GM18907 (cell line): Measurements from ENCODE around the gene CARMIL1.
"Not testable (repeated sequence)": the region's sequence is repeated elsewhere in the genome, so short reads cannot be mapped to it uniquely, and the experiment has no call there.

Experiments
- ATAC-seq: cut with Tn5 transposase; IDR thresholded peaks from one replicate; pipeline ENCODE4 v1.9.1; 2021; ENCODE audit warnings: mild to moderate bottlenecking, moderate library complexity; ENCODE audit not compliant: unreplicated experiment

Gene CARMIL1

DNA sequence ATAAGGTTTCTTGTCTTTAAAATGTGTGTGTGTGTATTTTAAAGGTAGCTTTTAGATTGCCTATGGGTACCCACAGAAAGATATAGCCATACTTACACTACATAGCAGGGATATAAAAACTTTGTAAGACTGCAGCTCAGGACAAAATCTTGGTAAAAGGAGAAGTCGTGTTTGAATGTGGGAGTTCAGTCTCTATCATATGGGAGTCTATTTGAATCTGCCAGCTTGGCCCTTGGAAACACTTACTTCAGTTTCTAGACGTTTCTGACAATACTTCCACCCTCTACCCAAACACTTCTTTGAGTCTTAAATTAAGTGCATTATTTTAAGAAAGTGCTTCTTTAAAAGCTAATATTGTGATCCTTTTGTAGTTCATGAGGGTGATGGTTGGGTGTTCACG, 155.7 kb downstream of the CARMIL1 start:
- ATAC-seq: no peak

DNA sequence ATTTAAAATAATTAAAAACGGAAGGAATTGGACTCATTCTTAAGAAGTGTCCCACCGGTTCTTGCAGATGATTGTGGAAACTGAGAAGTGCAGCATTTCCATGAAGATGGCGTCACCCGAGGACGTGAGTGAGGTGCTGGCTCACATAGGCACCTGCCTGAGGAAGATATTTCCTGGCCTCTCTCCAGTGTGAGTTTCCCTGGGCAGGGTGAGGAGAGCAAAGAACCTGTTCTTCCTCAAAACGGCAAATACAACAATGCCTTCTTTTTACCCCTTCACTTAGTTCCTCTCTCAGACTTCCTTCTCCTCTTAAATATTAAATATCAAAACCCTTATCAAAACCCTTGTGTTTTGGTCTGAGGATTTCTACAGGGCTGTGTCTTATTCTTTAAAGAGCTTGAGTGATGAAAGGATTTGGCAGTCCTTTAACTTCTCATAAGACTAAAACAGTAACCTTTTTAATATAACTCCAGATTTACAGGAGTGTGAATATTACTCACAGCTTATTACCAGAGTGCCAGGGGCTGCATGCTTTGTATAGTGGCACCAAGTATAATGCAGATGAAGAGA, 156.3 kb downstream of the CARMIL1 start:
- ATAC-seq: no peak

DNA sequence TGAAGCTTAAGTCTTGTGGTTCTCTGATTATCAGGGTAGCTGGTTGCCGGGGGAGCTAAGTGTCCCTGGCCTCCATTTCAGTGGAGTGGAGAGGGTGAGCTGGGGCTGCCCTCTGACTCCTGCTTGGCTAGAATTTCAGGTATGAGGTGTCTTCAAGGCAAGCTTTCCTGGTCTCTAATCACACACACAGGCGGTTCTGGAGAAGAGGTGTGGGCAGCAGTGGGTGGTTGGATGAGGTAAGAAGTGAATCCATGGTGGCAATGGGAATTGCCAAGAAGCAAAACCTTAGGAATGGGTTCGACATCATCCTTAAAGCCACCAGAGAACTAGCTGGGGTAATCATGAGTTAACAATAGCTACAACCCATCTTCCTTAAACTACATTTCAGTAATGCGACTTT, 157.6 kb downstream of the CARMIL1 start:
- no peak for ATAC-seq

DNA sequence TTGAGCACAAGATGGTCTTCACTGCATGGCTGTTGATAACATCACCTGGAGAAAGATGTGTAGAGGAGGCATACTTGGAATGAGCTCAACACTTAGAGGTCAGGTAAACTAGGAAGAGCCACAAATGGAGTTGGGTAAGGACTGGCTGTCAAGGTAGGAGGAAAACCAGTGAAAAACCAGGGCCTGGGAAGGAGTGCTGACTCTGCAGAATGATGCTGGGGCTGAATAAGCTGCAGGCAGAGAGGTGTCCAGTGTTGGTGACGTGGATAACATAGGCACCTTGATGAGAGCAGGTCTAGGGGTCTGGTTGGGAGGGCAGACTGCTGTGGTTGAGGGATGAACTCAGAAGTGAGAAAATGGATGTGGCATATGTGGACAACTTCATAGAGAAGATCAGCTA, 160.2 kb downstream of the CARMIL1 start:
- ATAC-seq: no peak

DNA sequence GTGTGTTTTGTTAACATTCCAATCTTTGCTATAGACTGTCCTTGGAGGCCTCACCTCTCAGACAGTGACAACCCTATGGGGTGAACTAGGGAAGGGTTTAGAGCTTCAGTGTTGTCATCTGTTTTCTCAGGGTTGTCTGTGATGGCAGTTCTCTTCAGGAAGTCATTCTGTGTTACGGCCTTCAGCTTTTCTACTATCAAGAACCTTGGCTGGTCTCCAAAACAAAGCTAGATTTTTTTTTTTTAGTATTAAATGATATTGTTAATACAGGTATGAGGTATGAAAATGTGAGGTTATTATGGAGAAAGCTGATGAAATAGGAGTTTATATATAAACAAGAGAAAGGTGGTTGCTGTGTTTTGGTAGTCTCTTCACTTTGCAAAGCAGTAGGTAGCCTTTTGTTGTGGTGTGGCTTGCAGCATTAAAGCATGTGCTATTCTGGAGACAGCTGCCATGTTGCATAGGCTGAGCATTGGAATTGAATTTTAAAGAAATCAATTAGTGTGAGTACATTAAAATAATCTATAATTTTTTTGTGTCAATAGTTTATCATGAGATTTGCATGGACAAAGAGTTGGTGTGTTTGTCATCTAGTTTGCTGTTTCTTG, 162.6 kb downstream of the CARMIL1 start:
- no peak for ATAC-seq

DNA sequence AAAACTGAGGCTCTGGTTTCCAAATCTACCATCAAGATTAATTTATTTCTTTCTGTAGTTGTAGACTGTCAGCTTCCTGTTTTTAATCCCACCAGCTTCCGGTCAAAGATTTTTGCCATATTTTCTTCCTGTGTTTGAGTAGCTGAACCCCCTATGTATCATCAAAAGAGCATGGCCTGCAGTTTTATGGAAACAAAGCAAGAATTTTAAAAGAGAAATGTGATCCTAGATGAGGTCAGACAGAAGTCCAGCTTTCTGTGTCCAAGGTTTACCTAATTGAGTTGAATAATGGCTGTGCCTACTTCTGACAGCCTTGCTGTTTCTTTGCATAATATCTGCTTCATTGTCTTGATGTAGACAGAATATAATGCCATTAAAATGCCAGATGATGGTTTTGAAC, 163.7 kb downstream of the CARMIL1 start:
- no peak for ATAC-seq

DNA sequence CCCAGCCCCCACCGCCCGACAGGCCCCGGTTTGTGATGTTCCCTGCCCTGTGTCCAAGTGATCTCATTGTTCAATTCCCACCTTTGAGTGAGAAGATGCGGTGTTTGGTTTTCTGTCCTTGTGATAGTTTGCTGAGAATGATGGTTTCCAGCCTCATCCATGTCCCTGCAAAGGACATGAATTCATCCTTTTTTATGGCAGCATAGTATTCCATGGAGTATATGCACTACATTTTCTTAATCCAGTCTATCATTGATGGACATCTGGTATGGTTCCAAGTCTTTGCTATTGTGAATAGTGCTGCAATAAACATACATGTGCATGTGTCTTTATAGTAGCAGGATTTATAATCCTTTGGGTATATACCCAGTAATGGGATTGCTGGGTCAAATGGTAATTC, 165.3 kb downstream of the CARMIL1 start:
- ATAC-seq: not testable (repeated sequence)

DNA sequence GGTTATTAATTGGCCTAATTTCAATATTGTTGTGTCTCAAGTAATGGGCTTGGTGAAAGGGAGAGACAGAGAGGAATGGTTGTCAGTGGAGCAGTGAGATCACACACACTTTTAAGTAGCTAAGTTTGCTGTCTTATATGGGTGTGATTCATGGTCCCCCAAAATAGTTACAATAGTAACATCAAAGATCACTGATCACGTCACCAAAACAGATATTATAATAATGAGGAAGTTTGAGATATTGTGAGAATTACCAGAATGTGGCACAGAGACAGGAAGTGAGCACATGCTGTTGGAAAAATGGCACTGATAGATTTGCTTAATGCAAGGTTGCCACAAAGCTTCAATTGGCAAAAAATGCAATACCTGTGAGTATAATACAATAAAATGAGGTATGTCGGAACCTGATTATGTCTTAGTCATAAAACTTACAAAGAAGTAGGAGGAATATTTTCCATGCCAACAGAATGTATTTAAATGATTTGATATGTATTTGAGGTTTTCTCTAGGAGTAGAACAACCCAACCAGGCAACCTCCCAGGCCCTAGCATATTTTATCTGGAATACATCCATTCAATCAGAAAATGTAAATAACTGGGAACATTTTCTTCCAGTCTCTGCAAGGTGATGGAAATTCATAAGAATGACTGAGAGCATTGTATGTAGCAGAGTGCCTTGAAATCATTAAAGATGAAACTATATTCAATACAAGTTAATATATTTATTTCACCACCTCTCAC, 167.8 kb downstream of the CARMIL1 start:
- ATAC-seq: no peak

DNA sequence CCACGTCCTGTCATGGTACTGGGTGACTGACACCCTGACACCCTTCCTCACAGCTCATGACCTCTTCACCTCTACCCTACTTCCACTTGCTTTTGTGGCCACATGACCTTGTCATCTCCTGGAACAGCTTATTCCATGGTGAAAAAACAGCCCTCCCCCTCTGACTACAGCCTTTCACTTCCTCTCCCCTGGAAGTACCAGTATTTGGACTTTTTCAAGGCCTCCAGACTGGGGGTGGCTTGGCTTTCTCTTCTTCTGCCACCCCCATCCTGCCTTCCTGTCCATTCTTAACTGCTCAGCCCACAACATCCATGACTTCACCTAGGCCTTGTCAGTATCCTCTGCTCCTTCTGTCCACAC, 168.4 kb downstream of the CARMIL1 start:
- ATAC-seq: no peak

DNA sequence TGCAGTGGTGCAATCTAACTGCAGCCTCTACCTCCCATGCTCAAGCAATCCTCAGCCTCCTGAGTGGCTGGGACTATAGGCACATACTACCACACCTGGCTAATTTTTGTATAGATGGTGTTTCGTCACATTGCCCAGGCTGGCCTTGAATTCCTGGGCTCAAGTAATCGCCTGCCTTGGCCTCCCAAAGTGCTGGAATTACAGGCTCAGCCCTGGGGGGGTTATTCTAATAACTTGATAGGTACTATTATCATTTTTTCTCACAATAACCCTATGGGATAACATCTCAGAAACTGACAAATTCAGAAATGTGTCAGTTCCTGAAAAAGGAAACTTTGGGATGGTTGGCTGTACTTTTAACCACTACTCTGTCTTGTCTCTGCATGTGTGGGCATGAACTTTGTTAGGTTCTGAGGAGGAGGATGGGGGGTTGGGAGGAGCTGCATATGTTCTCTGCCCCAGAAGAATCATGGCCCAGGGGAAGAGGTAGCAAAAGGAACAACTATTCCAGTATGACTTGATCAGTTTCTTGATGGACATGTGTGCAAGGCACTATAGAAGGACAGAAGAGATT, 169.9 kb downstream of the CARMIL1 start:
- ATAC-seq: no peak

DNA sequence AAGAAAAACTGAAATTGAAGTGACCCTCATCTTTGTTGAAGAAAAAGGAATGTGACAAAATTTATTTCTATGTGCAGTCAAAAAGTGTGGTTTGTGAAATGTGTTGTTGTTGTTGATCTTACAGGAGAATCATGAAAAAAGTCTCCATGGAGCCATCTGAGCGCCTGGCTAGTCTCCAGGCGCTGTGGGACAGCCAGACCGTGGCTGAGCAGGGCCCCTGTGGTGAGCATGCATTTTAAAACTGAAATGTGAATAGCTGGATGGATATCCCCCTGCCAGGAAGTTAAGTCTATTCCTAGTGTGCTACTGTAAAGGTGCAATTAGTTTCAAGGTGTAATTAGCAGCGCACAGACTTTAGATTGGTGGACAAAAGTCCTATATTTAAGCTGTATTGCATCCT, 170.6 kb downstream of the CARMIL1 start:
- ATAC-seq: no peak

DNA sequence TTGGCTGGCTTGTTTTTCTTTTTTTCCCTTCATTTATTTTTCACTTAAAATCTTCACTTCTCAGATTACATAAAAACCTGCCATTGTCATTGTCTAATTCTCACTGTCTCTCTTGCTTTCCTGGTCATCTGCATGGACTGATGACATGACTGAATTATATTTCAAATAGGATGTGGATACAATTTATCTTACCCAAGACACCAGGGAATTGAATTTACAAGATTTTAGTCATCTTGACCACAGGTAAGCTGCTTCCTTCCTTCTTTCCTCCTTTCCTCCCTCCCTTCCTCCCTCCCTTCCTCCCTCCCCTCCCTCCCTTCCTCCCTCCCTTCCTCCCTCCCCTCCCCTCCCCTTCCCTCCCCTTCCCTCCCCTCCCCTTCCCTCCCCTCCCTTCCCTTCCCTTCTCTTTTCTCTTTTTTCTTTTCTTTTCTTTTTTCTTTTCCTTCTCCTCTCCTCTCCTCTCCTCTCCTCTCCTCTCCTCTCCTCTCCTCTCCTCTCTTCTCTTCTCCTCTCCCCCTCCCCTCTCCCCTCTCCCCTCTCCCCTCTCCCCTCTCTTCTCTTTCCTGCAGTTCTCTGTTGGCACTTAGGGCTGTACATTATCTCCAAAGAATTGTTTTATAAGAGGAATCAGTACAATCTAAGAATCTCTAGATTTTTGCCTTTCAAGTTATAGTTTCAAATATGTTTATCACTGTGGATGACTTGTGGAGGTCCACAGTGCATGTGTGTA, 171.5 kb downstream of the CARMIL1 start:
- ATAC-seq: no peak

DNA sequence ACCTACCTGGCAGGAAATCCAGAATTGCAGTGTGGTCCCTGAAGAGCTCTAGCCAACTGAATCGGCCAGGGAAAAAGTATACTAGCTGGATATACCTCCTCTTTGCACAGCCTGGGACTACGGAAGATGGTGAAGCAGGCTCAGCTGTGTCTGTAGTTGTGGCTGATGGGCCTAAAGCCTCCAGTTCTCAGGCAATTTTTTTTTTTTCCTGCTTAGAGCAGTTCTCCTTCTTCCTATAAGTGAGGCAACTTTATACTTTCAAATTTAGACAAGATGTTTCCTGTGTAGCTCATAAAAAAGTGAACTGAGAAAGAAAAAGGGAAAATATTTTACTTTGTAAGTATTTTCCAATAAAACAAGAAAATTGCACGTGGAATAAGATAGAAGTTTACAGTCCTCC, 172.9 kb downstream of the CARMIL1 start:
- no peak for ATAC-seq

DNA sequence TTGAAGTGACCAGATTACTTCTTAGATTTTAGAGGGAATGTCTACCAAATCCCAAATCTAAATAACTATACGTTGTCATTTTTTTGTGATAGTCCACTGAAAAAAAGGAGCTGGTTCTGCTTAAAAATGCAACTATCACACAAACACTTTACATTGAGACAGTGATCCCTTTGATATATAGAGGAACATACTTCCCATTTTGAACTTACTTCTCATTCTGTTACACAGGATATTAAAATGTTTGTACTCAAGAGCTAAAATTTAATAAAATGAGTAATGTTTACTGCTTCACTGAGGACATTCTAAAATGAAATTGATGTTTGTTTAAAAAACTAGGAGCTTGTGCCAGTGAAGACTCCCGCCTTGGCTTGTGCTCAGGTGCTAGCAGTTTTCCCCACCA, 174.1 kb downstream of the CARMIL1 start:
- ATAC-seq: no peak

DNA sequence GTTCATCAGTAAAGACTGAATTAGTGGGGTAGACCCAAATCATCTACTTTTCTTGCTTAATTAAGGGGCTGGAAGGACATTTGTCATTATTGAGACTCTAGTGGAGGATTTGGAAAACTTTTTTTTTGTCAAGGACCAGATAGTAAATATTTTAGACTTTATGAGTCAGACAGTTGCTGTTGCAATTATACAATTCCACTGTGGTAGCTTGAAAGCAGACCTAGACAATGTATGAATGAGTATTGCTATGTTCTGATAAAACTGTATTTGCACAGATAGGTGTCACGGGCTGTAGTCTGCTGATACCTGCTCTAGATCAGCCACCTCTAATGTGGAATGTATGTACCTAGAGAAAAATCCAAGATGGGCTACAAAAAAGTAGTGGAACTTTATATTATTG, 175.0 kb downstream of the CARMIL1 start:
- no peak for ATAC-seq

DNA sequence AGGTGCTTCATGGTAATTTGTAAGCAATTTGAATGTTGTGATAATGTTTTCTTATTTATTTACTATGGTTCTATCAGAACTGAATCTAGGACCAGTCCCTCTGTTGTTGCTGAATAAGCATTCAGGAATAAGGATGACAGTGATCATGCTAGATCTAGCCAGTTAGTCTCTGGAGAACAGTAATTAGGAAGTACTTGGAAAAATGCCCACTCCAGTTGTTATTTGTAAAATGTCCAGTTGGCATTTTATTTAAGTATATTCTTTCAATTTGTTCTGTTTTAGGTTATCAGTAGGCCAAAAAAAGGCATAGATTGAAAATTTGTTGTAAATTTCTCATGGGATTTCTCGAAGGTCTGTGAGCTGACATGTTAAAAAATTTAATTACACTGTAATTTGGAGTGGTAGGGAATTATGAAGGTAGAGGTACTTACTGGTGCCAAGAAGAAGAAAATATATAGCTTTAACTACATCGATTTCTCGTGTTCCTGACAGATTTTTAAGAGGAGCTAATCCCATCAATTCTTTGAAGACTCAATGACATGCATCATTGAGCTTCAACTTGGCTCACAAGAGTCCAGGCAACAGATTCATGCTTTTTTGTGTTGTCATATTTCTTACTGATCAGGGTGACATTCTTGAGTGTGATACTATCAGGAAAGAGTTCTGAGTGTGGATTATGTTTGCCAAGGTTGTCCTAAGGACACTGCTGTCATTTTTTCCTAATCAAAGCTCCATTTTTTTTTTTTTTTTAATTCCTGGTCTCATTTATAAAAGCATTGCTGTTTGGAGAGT, 177.3 kb downstream of the CARMIL1 start:
- no peak for ATAC-seq

DNA sequence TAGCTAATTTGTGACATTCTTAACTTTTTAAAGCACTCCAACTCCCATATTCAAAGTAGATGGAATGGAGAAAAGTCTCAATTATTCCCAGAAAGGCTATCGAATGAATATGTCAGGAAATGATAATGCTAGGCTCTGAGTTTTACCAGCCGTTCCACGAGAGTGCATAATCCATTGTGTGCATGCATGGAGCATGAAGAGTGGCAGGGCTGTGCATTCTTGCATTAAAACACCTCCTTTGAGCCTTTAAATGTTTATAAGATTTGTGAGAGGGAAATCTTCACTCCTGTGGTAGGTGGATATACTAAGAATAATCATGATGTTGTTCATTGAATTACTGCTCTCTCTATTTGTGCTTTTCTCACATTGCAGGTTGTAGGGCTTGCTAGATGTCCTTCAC, 178.3 kb downstream of the CARMIL1 start:
- ATAC-seq: no peak

DNA sequence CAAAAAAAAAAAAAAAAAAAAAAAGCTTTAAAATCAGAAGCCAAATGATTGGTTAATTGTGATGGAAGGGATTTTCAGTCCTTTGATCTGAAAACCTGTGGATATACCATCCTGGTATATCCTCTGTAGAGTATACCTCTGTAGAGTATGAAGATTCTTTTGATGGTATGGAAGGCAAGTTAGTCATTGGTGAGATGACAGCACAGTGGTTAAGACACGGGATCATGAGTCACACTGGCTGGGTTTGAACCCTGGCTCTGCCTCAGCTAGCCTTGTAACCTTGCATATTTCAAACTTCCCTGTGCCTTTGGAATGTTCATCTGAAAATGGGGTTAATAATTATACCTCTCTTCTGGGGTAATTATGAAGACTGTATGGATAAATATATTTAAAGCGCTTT, 179.3 kb downstream of the CARMIL1 start:
- no peak for ATAC-seq

DNA sequence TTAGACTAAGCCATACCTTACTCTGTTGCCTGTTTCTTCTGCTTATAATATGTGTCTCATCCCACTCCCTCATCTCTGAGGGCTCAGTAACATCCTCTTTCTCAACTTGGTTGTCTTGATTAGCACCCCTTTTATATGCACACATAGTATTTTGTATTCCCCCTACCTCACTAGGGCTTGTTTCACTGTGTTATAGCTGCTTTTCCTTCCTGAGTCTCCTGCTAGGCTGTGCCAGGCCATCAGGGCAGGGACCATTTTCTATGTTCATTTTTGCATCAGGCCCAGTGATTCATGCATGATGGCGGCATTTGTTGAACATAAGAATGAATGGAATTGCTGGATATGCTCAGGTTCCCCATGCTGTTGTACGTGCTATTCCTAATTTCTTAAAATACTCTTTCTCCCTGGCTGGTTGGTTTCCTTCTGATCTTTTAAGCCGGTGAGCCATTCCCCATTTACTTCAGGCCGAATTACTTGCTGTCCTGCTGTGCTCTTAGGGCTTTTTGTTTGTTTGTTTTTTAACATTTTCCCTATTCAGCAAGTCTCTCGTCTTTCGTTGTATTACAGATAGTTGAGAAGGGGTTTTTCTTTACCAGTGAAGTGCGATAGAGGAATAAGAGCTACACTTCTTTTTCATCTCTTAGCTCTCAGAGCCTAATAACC, 183.2 kb downstream of the CARMIL1 start:
- no peak for ATAC-seq

DNA sequence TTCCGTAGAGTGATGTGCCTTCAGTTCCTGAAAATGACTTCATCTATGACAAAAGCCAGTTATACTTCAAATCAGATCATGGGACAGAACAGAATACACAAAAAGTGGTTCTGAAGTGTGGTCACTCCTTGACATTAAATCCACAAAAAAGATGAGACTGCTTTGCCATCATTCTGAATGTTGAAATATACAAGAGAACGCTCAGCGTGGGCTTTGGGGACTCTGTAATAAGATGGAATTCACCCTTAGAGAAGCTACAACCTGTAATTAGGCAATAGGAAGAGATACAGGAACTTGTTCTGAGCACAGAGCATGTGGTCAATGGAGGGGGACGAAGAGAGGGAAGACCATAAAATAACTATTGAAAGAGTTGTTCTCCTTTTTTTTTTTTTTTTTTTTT, 184.3 kb downstream of the CARMIL1 start:
- ATAC-seq: no peak
